Osteocyte (in vitro differentiated cells): Measurements from ENCODE around the gene CD300H. TPM values are rescaled to one million over a fixed set of nuclear protein-coding genes. Genes with fewer than 3 reads are reported as not detected.

Experiments used
- DNase-seq: peaks from one replicate; pipeline ENCODE4 v3.0.0; 2021; ENCODE audit warnings: mixed read lengths; ENCODE audit not compliant: unreplicated experiment; ENCODE audit errors: extremely low spot score
- H3K27ac Mint-ChIP-seq: one replicate; pipeline ENCODE4 v1.8.0; 2021; ENCODE audit warnings: mild to moderate bottlenecking, mixed read lengths; ENCODE audit not compliant: unreplicated experiment
- H3K27me3 Mint-ChIP-seq: one replicate; pipeline ENCODE4 v1.8.0; 2021; ENCODE audit warnings: mixed read lengths; ENCODE audit not compliant: unreplicated experiment
- H3K36me3 Mint-ChIP-seq: one replicate; pipeline ENCODE4 v1.8.0; 2021; ENCODE audit warnings: mixed read lengths; ENCODE audit not compliant: unreplicated experiment
- H3K4me1 Mint-ChIP-seq: one replicate; pipeline ENCODE4 v1.8.0; 2021; ENCODE audit warnings: mixed read lengths; ENCODE audit not compliant: unreplicated experiment
- H3K4me3 Mint-ChIP-seq: one replicate; pipeline ENCODE4 v1.8.0; 2021; ENCODE audit warnings: mild to moderate bottlenecking, moderate library complexity, mixed read lengths; ENCODE audit not compliant: unreplicated experiment
- H3K9me3 Mint-ChIP-seq: one replicate; pipeline ENCODE4 v1.8.0; 2021; ENCODE audit warnings: mixed read lengths; ENCODE audit not compliant: unreplicated experiment
- total RNA-seq: library from RNA; stranded (reverse); gene quantifications from 2 replicates; pipeline ENCODE4 v1.2.1, GENCODE V29; 2021
- TF ChIP-seq, protein P1 (sequence below): fragments of 200-600 bp; sonication (generic); IDR thresholded peaks from 2 replicates; pipeline ENCODE4 v1.5.0; 2021; ENCODE audit warnings: antibody characterized with exemption, mild to moderate bottlenecking, moderate library complexity

CD300H gene
- total RNA-seq, 1 donor from 2014 or later, result not detected

DNA sequence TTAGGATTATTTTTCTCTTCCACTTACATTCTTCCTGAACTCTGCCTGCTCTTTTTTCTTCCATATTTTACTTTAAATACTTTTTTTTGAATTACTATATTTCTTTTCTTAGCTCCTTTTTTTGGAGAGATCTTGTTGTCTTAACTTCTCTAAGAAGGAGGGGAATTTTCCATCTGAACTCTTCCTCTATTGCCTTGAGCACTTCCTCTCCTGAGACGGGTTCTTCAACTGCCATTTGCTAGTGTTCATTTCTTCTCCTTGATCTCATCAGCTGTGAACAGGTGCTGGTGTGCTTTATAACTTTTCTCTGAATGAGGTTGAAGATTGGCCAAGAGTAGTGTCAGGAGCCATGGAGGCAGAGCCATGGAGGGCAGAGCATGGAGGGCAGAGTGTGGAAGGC is 39.9 kb upstream of the CD300H start:
- peaks cover 9% of the 10 kb centered on the region for H3K4me1 Mint-ChIP-seq
- no peak for DNase-seq

DNA sequence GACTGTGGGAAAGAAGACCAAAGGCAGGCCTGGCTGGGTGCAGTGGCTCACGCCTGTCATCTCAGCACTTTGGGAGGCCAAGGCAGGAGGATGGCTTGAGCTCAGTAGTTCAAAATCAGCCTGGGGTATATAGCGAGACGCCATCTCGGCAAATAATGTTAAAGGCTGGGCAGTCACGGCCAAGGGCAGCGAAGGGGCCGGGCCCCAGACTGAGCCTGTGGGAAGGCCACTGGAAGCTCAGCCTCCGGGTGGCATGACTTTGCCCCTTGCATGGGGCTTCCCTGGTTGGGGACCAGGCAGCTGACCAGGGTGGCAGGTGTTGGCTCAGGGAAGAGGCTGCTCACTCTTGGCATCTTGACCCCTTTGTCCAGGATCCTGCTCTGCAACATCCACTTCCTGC is 38.7 kb upstream of the CD300H start:
- TF ChIP-seq, protein P1, sequence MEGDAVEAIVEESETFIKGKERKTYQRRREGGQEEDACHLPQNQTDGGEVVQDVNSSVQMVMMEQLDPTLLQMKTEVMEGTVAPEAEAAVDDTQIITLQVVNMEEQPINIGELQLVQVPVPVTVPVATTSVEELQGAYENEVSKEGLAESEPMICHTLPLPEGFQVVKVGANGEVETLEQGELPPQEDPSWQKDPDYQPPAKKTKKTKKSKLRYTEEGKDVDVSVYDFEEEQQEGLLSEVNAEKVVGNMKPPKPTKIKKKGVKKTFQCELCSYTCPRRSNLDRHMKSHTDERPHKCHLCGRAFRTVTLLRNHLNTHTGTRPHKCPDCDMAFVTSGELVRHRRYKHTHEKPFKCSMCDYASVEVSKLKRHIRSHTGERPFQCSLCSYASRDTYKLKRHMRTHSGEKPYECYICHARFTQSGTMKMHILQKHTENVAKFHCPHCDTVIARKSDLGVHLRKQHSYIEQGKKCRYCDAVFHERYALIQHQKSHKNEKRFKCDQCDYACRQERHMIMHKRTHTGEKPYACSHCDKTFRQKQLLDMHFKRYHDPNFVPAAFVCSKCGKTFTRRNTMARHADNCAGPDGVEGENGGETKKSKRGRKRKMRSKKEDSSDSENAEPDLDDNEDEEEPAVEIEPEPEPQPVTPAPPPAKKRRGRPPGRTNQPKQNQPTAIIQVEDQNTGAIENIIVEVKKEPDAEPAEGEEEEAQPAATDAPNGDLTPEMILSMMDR, result no peak
- Mint-ChIP-seq H3K4me3 (no peak overlapping the region), H3K4me1 (peaks cover 9% of the 10 kb centered on the region), H3K27ac (no peak overlapping the region), H3K27me3 (peaks cover 11% of the 10 kb centered on the region), H3K9me3 (no peaks in the 10 kb centered on the region), H3K36me3 (no peaks in the 10 kb centered on the region)
- no peak for DNase-seq

More for the DNA sequence above, 39.9 kb upstream of the CD300H start:
- TF ChIP-seq, protein P1, result no peak
- no peak overlapping the region for H3K27ac Mint-ChIP-seq
- no peak overlapping the region for H3K4me3 Mint-ChIP-seq
- H3K36me3 Mint-ChIP-seq, result no peaks in the 10 kb centered on the region
- H3K27me3 Mint-ChIP-seq, result peaks cover 9% of the 10 kb centered on the region
- no peaks in the 10 kb centered on the region for H3K9me3 Mint-ChIP-seq

DNA sequence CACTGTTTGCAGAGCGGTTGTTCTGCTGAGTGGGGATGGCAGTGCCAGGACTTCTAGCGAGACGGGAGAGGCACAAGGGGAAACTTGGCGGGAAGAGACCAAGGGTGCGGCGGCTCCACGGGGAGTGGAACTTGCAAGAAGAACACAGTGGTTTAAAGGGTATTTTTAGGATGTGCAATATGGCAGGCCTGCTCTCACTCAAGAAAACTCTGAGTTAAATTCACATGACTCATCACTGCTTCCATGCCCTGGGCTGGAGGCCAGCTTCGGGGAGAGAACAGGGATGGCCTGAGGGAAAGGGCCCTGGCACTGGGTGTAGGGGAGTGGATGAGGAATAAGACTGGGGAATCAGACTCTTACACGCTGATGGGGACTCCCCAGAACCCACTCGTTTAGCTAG is 38.1 kb upstream of the CD300H start:
- no peaks in the 10 kb centered on the region for H3K36me3 Mint-ChIP-seq
- TF ChIP-seq, protein P1, result no peak
- H3K4me3 Mint-ChIP-seq, result no peak overlapping the region
- H3K27me3 Mint-ChIP-seq, result peaks cover 14% of the 10 kb centered on the region
- no peaks in the 10 kb centered on the region for H3K9me3 Mint-ChIP-seq
- no peak for DNase-seq
- peaks cover 9% of the 10 kb centered on the region for H3K4me1 Mint-ChIP-seq
- H3K27ac Mint-ChIP-seq, result no peak overlapping the region

- DNase-seq, result no peak
- no peak overlapping the region for H3K4me3 Mint-ChIP-seq
- TF ChIP-seq, protein P1, result no peak
- H3K4me1 Mint-ChIP-seq, result peaks cover 9% of the 10 kb centered on the region
- no peaks in the 10 kb centered on the region for H3K9me3 Mint-ChIP-seq
- H3K36me3 Mint-ChIP-seq, result no peaks in the 10 kb centered on the region
- peaks cover 16% of the 10 kb centered on the region for H3K27me3 Mint-ChIP-seq
- no peak overlapping the region for H3K27ac Mint-ChIP-seq
Measured at GRCh38 chr17:74604761-74605160, 37.5 kb upstream of the CD300H start.

- Mint-ChIP-seq H3K4me3 (no peak overlapping the region), H3K9me3 (no peaks in the 10 kb centered on the region)
Measured at GRCh38 chr17:74604200-74604599, 36.9 kb upstream of the CD300H start.

More at GRCh38 chr17:74604200-74604599, 36.9 kb upstream of the CD300H start:
- DNase-seq, result no peak
- TF ChIP-seq, protein P1, result no peak
- H3K4me1 Mint-ChIP-seq, result peaks cover 9% of the 10 kb centered on the region
- no peaks in the 10 kb centered on the region for H3K36me3 Mint-ChIP-seq
- peaks cover 20% of the 10 kb centered on the region for H3K27me3 Mint-ChIP-seq
- no peak overlapping the region for H3K27ac Mint-ChIP-seq
